Skin epidermis (tissue), 12 donors: Measurements from ENCODE around the gene SHANK1.
"Not testable (repeated sequence)": the region's sequence is repeated elsewhere in the genome, so short reads cannot be mapped to it uniquely, and the experiment has no call there.

Experiments used
- H3K27ac ChIP-seq, 21 experiments: fragments of 200-600 bp; sonication (generic) in 11 of 21; one replicate each; pipeline ENCODE4 v1.5.0; 2020; ENCODE audit warnings: mild to moderate bottlenecking in 3 of 21, inconsistent platforms in 2 of 21, moderate library complexity in 2 of 21
- H3K4me3 ChIP-seq, 7 experiments: fragments of 200-600 bp; sonication (generic) in 2 of 7; one replicate each; pipeline ENCODE4 v1.5.0; 2020; ENCODE audit warnings: inconsistent platforms in 2 of 7, mild to moderate bottlenecking in 2 of 7, moderate library complexity in 1 of 7

Gene SHANK1

DNA sequence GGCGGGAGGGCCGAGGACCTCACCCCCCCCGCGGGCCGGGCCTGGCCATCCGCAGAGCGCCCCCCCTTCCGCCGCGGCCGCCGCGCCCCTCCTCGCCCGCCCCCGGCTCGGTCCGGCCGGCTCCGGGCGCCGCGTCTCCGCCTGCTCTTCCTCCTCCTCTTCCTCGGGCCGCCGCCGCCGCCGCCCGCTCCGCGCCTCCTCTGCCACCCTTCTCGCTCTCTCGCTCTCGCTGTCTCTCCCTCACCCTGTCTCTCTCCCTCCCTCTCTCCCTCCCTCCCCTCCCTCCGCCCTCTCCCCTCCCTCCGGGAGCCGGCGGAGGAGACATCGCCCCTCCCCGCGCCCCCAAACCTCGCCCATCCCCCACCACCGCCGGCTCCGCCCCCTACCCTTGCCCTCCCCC, at the start of gene SHANK1:
SHANK1 (minus strand) TSS at position 237 of the 400 bp plus-strand sequence. CDS start 2,883 bp downstream, outside the sequence.
- Histone ChIP-seq H3K4me3 (peak within 1 kb of the TSS; percentile 9 to 41 (median 30)), H3K27ac (peak within 1 kb of the TSS in 5 of 21 experiments; percentile 37 to 65 (median 52))

DNA sequence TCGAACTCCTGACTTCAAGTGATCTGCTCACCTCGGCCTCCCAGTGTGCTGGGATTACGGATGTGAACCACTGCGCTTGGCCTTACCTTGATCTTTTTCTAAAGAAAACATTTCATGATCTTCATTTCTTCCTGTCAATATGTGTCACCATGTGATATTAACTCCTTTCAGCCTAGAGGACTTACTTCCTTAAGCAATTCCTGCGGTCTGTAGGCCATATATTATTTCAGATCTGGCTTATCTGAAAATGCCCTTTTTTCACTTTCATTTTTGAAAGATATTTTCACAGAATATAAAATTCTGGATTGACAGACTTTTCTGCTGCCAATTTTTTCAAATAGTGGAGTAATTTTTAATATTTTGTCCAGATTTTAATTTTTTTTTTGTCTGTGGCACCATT, 48.7 kb upstream of the SHANK1 start:
- no peak overlapping the region for H3K4me3 ChIP-seq

GRCh38 chr19:50767263-50767662, 47.7 kb upstream of the SHANK1 start:
- H3K27ac ChIP-seq, H3K4me3 ChIP-seq: not testable (repeated sequence)

More for the DNA sequence above, 48.7 kb upstream of the SHANK1 start:
- H3K27ac ChIP-seq = no peak overlapping the region

- not testable (repeated sequence) for H3K4me3 ChIP-seq, H3K27ac ChIP-seq
Observed at GRCh38 chr19:50766746-50767145, 47.1 kb upstream of the SHANK1 start.

DNA sequence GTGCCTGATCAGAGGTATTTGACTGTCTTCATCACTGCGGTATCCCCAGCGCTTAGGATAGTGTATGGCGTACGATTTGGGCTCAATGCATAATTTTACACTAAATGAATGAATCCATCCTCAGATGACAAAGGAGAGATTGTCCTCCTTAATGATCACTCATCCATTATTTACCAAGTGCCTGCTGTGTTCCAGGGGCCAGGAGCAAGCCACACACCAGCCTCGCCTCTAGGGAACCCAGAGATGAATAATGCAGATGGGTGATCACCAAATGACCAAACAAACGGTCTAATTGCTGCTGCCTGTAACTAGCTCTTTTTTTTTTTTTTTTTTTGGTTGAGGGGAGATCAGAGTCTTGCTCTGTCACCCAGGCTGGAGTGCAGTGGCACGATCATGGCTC, 44.8 kb upstream of the SHANK1 start:
- Histone ChIP-seq H3K27ac (no peak overlapping the region), H3K4me3 (no peak overlapping the region)

DNA sequence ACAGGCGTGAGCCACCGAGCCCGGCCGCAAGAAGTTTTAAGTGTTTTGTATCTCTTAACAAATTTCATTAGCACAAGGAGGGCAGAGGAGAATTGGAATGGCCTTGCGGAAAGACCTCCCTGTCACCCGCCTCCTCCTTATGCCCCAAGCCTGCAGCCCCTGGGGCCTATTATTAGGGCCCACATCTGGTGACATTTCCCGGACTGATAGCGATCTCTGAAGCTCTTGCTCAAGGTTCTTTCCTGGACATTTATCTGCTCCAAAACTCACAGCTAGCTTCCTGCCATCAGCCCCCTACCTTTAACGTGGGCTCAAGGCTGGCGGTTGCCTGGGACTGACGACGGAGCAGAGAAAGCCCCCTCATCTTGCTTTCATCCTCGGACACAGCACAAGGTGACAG, 43.9 kb upstream of the SHANK1 start:
- not testable (repeated sequence) for H3K4me3 ChIP-seq, H3K27ac ChIP-seq

- H3K4me3 ChIP-seq, H3K27ac ChIP-seq: not testable (repeated sequence)
Observed at GRCh38 chr19:50761501-50761900, 41.9 kb upstream of the SHANK1 start.

DNA sequence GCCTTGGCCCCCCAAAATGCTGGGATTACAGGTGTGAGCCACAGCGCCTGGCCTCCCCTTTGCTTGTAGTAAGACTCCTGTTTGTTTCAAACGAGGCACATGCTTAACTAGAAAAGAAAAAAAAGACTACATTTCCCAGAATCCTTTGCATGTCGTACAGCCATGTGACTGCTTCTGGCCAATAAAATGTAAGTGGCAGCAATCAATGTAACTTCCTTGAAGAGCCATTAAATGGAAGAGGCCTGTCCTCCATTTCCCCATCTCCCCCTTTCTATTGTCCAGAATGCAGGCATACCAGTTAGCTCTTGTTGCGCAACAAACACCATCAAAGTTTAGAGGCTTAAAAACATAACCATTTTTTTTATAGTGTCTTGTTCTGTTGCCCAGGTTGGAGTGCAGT, 40.3 kb upstream of the SHANK1 start:
- Histone ChIP-seq H3K4me3 (no peak overlapping the region), H3K27ac (no peak overlapping the region)

DNA sequence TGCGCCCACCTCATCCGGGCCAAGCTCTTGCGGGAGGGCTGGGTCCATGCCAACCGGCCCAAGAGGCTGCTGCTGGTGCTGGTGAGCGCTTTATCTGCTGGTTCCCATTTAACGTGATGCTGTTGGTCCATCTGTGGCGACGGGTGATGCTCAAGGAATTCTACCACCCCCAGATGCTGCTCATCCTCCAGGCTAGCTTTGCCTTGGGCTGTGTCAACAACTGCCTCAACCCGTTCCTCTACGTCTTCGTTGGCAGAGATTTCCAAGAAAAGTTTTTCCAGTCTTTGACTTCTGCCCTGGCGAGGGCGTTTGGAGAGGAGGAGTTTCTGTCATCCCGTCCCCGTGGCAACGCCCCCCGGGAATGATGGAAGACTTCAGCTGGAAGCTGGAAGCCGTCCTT, 39.5 kb upstream of the SHANK1 start:
- not testable (repeated sequence) for H3K27ac ChIP-seq, H3K4me3 ChIP-seq

DNA sequence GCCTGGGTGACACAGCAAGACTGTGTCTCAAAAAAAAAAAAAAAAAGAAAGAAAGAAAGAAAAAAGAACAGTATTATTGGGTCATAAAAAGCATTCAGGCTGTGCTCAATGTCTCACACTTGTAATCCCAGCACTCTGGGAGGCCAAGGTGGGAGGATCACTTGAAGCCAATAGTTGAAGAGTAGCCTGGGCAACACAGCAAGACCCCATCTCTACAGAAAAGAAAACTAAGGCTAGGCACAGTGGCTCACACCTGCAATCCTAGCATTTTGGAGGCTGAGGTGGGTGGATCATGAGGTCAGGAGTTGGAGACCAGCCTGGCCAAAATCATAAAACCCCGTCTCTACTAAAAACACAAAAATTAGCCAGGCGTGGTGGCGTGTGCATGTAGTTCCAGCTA, 38.0 kb upstream of the SHANK1 start:
- H3K27ac ChIP-seq, H3K4me3 ChIP-seq: not testable (repeated sequence)

- not testable (repeated sequence) for H3K4me3 ChIP-seq, H3K27ac ChIP-seq
Observed at GRCh38 chr19:50756244-50756643, 36.6 kb upstream of the SHANK1 start.

DNA sequence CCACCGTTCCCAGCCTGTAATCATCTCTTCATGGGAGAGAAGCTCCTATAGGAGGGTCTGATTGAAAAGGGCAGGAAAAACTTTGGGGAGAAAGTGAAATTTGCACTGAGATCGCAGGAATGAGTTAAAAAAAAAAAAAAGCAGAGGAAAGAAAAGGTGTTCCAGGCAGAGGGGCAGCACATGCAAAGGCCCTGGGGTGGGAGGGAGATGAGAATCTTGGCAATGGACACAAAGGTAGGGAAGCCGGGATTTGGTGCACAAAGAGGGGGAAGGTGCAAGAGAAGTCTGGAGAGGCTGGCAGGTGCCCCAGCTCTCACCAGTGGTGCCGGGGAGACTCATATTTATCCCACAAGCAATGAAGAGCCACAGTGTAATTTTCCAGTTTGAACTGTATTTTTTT, 34.3 kb upstream of the SHANK1 start:
- H3K4me3 ChIP-seq = no peak overlapping the region
- no peak overlapping the region for H3K27ac ChIP-seq

DNA sequence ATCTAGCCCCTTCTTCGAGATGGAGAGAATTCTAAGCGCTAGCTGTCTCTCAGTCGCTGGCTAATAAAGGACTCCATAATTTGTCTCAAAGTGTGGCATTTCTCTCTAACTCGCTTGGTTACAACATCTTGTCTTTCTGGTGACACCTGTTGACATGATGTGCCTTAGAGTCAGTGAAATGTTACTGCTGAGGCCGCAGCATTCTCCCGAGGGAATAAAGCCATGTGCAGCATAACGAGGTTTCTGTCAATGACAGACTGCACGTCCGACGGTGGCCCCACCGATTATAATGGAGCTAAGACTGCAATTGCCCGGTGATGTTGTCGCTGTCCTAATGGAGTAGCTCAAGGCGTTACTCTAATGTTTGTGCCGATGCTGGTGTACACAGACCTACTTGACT, 30.4 kb upstream of the SHANK1 start:
- no peak overlapping the region for H3K4me3 ChIP-seq

GRCh38 chr19:50749490-50749889, 29.9 kb upstream of the SHANK1 start:
- no peak overlapping the region for H3K4me3 ChIP-seq
- H3K27ac ChIP-seq = no peak overlapping the region

More for the DNA sequence above, 30.4 kb upstream of the SHANK1 start:
- H3K27ac ChIP-seq = no peak overlapping the region

DNA sequence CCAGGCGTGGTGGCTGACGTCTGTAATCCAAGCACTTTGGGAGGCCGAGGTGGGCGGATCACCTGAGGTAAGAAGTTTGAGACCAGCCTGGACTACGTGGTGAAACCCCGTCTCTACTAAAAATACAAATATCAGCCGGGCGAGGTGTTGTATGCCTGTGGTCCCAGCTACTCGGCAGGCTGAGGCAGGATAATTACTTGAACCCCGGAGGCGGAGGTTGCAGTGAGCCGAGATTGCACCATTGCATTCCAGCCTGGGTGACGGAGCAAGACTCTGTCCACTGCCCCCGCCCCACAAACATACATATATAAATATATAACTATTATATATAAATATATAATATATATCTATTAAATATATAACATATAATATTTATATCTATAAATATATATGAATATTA, 27.5 kb upstream of the SHANK1 start:
- H3K27ac ChIP-seq, H3K4me3 ChIP-seq: not testable (repeated sequence)

DNA sequence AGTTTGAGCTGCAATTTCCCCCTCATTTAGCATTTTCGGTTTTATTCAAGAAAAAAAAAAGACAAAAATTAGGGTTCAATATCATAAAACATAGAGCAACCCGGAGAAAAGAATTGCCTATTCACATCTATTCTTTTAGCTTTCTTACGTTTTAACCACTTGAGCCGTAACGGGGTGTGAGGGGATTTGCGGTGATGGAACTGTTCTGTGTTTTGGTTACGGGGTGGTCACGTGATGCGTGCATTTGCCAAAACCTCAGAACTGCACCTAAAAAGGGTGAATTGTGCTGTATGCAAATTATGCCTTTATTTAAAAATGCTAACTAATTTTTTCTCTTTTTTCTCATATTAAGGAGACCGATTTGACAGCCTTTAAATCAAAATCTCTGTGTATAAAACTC, 25.6 kb upstream of the SHANK1 start:
- Histone ChIP-seq H3K4me3 (no peak overlapping the region), H3K27ac (no peak overlapping the region)

- H3K4me3 ChIP-seq = no peak overlapping the region
- no peak overlapping the region for H3K27ac ChIP-seq
Observed at GRCh38 chr19:50743537-50743936, 23.9 kb upstream of the SHANK1 start.

DNA sequence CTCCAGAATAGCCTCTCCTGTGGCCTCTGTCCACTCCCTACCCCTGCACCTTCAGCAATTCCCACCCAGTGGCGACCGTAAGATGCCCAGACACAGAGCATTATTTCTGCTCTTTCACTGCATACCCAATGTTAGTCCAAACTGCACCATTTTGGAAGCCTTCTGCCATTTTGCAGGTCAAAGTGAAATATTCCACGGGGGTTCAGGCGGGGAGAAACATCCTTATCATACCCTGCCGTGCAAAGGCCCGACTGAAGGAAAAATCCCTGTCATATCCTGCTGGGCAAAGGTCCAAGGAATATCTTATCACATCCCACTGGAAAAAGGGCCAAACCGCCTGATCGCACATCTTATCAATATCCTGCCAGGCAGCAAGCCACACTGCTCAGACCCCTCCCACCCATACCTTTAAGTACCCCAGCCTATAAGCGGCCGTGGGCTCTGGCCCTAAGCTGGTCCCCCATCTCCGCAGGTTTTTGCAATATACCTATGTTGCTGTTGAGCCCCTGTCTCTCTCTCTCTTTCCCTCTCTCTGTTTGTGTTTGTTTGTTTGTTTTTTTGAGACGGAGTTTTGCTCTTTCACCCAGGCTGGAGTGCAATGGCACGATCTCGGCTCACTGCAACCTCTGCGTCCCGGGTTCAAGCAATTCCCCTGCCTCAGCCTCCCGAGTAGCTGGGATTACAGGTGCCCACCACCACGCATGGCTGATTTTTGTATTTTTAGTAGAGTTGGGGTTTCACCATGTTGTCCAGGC, 21.8 kb upstream of the SHANK1 start:
- H3K4me3 ChIP-seq = no peak overlapping the region
- no peak overlapping the region for H3K27ac ChIP-seq

DNA sequence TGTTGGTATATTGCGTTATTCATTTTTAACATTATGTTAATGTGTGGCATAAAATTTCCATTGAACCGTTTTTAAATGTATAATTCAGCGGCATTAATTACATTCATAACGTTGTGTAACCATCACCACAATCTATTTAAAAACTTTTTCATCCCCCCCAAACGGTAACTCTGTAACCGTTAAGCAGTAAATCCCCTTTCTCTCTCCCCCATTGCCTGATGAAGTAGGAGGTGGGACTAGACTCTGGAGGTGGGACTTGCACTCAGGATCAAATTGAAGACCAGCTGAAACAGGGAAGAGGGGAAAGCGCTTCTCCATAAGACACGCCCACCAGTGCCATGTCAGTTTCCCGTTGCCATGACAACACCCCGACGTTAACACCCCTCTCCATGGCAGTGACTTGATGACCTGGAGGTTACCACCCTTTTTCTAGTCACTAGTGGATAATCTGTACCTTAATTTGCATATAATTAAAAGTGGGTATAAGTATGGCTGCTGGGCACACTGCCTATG, 20.4 kb upstream of the SHANK1 start:
- Histone ChIP-seq H3K27ac (no peak overlapping the region), H3K4me3 (no peak overlapping the region)

GRCh38 chr19:50739132-50739913, 19.7 kb upstream of the SHANK1 start:
- Histone ChIP-seq H3K4me3 (no peak overlapping the region), H3K27ac (no peak overlapping the region)

DNA sequence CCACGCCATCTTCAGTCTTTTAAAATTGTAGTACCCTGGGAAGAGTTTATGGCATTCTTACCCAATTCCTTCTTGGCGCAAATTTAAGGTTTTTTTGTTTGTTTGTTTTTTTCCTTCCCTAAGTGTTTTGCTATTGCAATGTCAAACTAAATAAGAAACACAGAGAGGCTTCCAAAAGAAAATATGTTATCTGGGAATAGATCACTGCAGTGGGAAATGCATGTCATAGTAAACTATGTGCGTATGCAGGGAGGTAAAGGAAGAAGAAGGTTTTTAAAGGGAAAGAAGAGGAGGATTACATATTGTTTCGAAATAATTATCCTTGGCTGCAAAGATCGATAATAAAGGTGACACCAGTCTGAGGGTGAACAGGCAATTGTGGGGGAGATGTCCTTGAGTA, 16.7 kb upstream of the SHANK1 start:
- H3K27ac ChIP-seq = no peak overlapping the region

More for the DNA sequence above, 16.7 kb upstream of the SHANK1 start:
- no peak overlapping the region for H3K4me3 ChIP-seq
